Hepatocyte (in vitro differentiated cells): Measurements from ENCODE around the gene TRPM2. TPM values are rescaled to one million over a fixed set of nuclear protein-coding genes. Genes with fewer than 3 reads are reported as not detected.

ENCODE experiments used
- DNase-seq: peaks from one replicate; pipeline ENCODE4 v3.0.0-alpha.2; 2016; ENCODE audit warnings: low spot score
- H2AFZ ChIP-seq: fragments of 200-600 bp; sonication (generic); 2 replicates; pipeline ENCODE4 v1.6.0; 2016; ENCODE audit warnings: antibody characterized with exemption, mild to moderate bottlenecking
- H3K27ac ChIP-seq: fragments of 200-600 bp; sonication (generic); 2 replicates; pipeline ENCODE4 v1.5.1; 2016; ENCODE audit warnings: mild to moderate bottlenecking
- H3K27me3 ChIP-seq: fragments of 200-600 bp; sonication (generic); 2 replicates; pipeline ENCODE4 v1.6.1; 2016
- H3K36me3 ChIP-seq: fragments of 200-600 bp; sonication (generic); replicated peaks from 2 replicates; pipeline ENCODE4 v1.5.1; 2016; ENCODE audit warnings: low read depth; ENCODE audit not compliant: insufficient read depth
- H3K4me1 ChIP-seq: fragments of 200-600 bp; sonication (generic); 2 replicates; pipeline ENCODE4 v1.5.1; 2016; ENCODE audit warnings: mild to moderate bottlenecking, moderate library complexity; ENCODE audit not compliant: insufficient read depth
- H3K4me2 ChIP-seq: fragments of 200-600 bp; sonication (generic); 2 replicates; pipeline ENCODE4 v1.6.0; 2016
- H3K4me3 ChIP-seq: fragments of 200-600 bp; sonication (generic); 2 replicates; pipeline ENCODE4 v1.5.1; 2016; ENCODE audit warnings: mild to moderate bottlenecking
- H3K79me2 ChIP-seq: fragments of 200-600 bp; sonication (generic); 2 replicates; pipeline ENCODE4 v1.6.0; 2017; ENCODE audit warnings: mild to moderate bottlenecking
- H3K9me2 ChIP-seq: fragments of 200-600 bp; sonication (generic); replicated peaks from 2 replicates; pipeline ENCODE4 v1.6.0; 2017; ENCODE audit warnings: mild to moderate bottlenecking; ENCODE audit not compliant: insufficient read depth
- H3K9me3 ChIP-seq: fragments of 200-600 bp; sonication (generic); 2 replicates; pipeline ENCODE4 v1.5.1; 2016; ENCODE audit warnings: low read depth, mild to moderate bottlenecking
- H4K20me1 ChIP-seq: fragments of 200-600 bp; sonication (generic); 2 replicates; pipeline ENCODE4 v1.6.0; 2016; ENCODE audit warnings: mild to moderate bottlenecking; ENCODE audit not compliant: insufficient read depth, poor library complexity, severe bottlenecking
- CTCF ChIP-seq: fragments of 200-600 bp; sonication (generic); IDR thresholded peaks from 2 replicates; pipeline ENCODE4 v1.5.1; 2016; ENCODE audit warnings: antibody characterized with exemption, mild to moderate bottlenecking; ENCODE audit not compliant: poor library complexity
- EZH2 ChIP-seq: fragments of 200-600 bp; sonication (generic); IDR thresholded peaks from 2 replicates; pipeline ENCODE4 v1.6.1; 2016; ENCODE audit warnings: antibody characterized with exemption, mild to moderate bottlenecking, borderline replicate concordance
- EZH2phosphoT487 ChIP-seq: fragments of 200-600 bp; sonication (generic); IDR thresholded peaks from one replicate; pipeline ENCODE4 v1.6.1; 2018; ENCODE audit warnings: antibody characterized with exemption, mild to moderate bottlenecking, low read depth, moderate library complexity; ENCODE audit not compliant: unreplicated experiment, severe bottlenecking
- WGBS: methylation state at CpG from one replicate; pipeline ENCODE4 v1.1.6; 2016; ENCODE audit warnings: low lambda C conversion rate; ENCODE audit errors: missing lambda C conversion rate; 5-methylcytosine and 5-hydroxymethylcytosine counted together
- polyA plus RNA-seq: library from polyadenylated mRNA; unstranded; fragments of >200 nt; fragmentation: Nextera tagmentation; extraction: Ambion mirVana; gene quantifications from 2 replicates; pipeline ENCODE4 v1.2.1, GENCODE V29; 2016
- total RNA-seq: library from RNA; depleted of rRNA; stranded (reverse); fragments of >200 nt; gene quantifications from 2 replicates; pipeline ENCODE4 v1.2.3, GENCODE V29; 2014

Gene TRPM2
- total and polyA plus RNA-seq, 2 experiments from 2014 or later, result 0.25 to 0.50 TPM

- no peak overlapping the region for H2AFZ ChIP-seq
- H3K4me1 ChIP-seq, result no peaks in the 10 kb centered on the region
- H3K9me3 ChIP-seq, result no peaks in the 10 kb centered on the region
- TF ChIP-seq EZH2 (no peak), CTCF (no peak), EZH2phosphoT487 (no peak)
- no peak for DNase-seq
- H3K4me3 ChIP-seq, result no peak overlapping the region
- no peaks in the 10 kb centered on the region for H3K27me3 ChIP-seq
- H3K36me3 ChIP-seq, result no peaks in the 10 kb centered on the region
- H4K20me1 ChIP-seq, result no peaks in the 10 kb centered on the region
- 81% methylated on average over 24 of the region's 24 CpGs for WGBS
- H3K27ac ChIP-seq, result no peak overlapping the region
- no peaks in the 10 kb centered on the region for H3K79me2 ChIP-seq
- no peaks in the 10 kb centered on the region for H3K9me2 ChIP-seq
- no peak overlapping the region for H3K4me2 ChIP-seq
Observed at GRCh38 chr21:44354775-44355771, 1.7 kb downstream of the TRPM2 start.

- H3K79me2 ChIP-seq, result no peaks in the 10 kb centered on the region
- H3K27ac ChIP-seq, result no peak overlapping the region
- no peaks in the 10 kb centered on the region for H4K20me1 ChIP-seq
- H2AFZ ChIP-seq, result no peak overlapping the region
- H3K36me3 ChIP-seq, result no peaks in the 10 kb centered on the region
- H3K9me3 ChIP-seq, result no peaks in the 10 kb centered on the region
- TF ChIP-seq EZH2phosphoT487 (no peak), CTCF (no peak), EZH2 (no peak)
- H3K27me3 ChIP-seq, result no peaks in the 10 kb centered on the region
- no peak overlapping the region for H3K4me3 ChIP-seq
- DNase-seq, result no peak
- no peaks in the 10 kb centered on the region for H3K9me2 ChIP-seq
- no peaks in the 10 kb centered on the region for H3K4me1 ChIP-seq
- H3K4me2 ChIP-seq, result no peak overlapping the region
- WGBS, result 97% methylated on average over 11 of the region's 11 CpGs
Observed at GRCh38 chr21:44356160-44356559, 2.7 kb downstream of the TRPM2 start.

- no peaks in the 10 kb centered on the region for H3K27me3 ChIP-seq
- no peak overlapping the region for H2AFZ ChIP-seq
- no peaks in the 10 kb centered on the region for H3K9me3 ChIP-seq
- no peak overlapping the region for H3K4me2 ChIP-seq
- WGBS, result 94% methylated on average over 6 of the region's 6 CpGs
- TF ChIP-seq EZH2phosphoT487, result no peak
- no peak for TF ChIP-seq EZH2
- no peak for TF ChIP-seq CTCF
- H3K9me2 ChIP-seq, result no peaks in the 10 kb centered on the region
- H3K4me1 ChIP-seq, result no peaks in the 10 kb centered on the region
- no peaks in the 10 kb centered on the region for H3K79me2 ChIP-seq
- no peak for DNase-seq
- no peaks in the 10 kb centered on the region for H3K36me3 ChIP-seq
- no peak overlapping the region for H3K4me3 ChIP-seq
- no peaks in the 10 kb centered on the region for H4K20me1 ChIP-seq
- no peak overlapping the region for H3K27ac ChIP-seq
Observed at GRCh38 chr21:44356636-44357035, 3.2 kb downstream of the TRPM2 start.
